Stimulated activated CD8-positive, alpha-beta memory T cell treated with anti-CD3 and anti-CD28 coated beads, Interleukin-2, amount 100 ng/mL, for 48 hours (primary cell): ENCODE data around the gene SBSN.

Experiments used
- DNase-seq, 2 donors: peaks; one replicate each; pipeline ENCODE4 v3.0.0-alpha.2; 2020; ENCODE audit warnings: low read depth in 2 of 2

The SBSN gene

GRCh38 chr19:35533201-35533821, 5.2 kb upstream of the SBSN start, which contains the start of gene GAPDHS:
GAPDHS (plus strand) TSS chr19:35533456; CDS start chr19:35533528, 72 bp downstream.
- no peak for DNase-seq

DNA sequence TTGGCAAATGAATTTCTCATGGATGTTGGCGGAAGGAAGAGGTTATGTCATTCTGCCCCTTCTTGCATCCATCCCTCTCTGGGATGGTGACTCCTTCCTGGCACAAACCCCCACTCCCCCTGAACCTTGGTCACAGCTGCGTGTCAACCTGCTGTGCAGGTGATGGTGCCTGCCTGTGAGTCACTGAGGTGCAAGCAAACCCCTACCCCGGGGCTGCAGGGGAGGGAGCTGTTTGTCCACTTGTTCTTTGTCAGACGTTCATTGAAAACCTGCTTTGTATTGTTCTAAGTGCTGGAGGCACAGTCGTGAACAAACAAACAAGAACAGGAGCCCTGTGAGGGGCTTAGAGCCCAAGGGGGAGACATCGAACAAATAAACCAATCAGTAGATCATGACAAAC, 3.2 kb upstream of the SBSN start:
- no peak for DNase-seq

DNA sequence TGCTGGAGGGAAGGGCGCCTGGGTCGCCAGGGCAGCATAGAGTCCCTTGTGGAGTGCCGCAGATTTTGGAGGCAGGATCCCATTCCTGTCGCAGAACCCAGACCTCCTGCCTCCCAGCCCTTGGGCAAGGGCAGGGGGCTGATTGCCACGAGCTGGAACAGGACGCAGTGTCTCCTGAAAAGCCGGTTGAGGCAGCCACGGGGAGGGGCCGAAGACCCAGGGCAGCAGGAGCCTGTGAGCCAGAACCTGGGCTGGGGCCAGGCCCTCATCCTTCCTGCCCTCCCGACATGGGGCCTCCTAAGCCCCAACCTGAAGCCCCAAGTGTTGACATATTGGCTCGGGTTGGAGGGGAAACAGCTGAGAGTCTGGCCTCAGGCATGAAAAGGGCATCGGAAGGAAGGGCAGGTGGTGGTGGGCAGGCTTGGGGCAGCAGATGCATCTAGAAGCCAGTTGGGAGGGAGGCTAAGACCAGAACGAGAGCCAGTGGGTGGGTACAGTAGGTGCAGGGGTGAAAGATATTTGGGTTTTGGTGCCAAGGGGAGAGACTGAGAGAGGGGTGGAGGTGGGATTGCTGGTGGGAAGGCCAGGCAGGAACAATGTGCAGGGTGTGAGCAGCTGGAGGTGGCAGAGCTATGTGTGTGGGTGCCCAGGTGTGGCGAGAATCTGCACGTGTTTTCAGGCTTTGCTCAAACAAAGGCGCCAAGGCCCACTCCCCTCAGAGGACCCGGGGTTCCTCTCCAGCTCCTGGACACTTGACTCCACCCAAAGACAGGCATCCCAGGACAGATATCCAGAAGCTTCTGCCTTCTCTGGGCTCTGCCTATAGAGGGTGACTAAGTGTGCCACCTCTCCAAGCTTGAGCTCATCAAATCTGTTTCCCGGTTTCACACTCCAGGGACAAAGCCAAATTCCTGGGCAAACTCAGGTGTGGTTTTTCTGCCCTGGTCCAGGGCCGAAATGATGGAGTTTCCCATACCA, 1.4 kb upstream of the SBSN start:
- no peak for DNase-seq

- no peak for DNase-seq
Observed at GRCh38 chr19:35525873-35526272, 2.2 kb downstream of the SBSN start.

DNA sequence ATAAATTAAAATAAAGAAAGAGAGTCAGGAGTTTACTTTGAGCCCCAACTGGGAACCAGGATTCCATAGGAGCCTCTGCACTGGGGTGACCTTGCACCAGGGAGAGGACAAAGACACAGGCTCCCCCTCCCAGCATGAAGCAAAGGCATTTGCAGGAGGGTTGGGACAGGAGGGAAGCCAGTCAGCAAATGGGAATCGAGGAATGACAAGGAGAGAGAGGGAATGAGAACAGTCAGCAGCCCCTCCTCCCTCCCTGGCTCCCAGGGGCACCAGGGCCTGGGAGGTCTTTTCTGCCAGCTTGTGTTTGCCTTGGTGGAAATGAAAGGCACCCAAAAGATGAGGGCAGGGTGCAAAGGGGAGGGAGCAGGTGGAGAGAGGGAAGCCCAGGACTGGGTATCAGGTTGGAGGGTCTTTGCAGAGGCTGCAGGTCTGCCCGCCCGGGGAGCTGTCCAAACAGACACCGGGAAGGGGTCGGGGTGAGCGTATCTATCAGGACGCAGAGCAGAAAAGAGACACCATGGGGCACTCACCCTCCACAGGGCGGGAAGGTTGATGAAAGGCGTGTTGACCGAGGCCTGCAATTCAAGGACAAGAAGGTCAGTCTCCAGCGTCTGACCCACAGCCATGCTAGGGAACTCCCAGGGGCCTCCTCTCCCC, 3.8 kb downstream of the SBSN start:
- no peak for DNase-seq

DNA sequence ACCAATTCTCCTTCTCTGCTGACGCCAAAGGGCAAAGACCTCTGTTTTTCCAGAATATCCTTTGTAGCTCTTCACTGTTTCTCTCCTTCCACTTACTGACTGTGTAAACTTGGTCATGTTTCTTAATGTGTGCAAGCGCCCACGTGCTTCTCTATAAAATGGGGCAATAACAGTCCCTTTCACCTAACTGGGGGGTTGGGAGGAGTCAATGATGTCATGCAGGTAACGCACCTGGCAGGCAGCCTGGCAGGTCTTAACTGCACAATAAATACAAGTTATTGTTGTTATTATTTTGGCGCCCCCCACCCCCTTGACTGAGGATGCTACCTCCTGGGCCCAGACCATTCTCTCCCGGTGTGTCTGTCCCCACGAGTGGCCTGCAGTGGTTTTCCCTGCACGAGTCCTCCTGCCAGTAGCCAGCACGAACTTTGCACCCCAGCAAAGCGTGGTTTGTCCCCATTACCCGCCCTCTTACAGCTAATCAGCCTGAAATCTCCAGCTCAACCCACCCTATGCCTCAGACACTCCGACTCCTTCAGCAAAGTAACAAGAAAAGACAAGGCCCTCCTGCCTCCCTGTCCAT, 5.3 kb downstream of the SBSN start:
- DNase-seq = no peak

GRCh38 chr19:35521124-35521743, 6.9 kb downstream of the SBSN start:
- no peak for DNase-seq

- DNase-seq = no peak
Observed at GRCh38 chr19:35519291-35519690, 8.8 kb downstream of the SBSN start.

DNA sequence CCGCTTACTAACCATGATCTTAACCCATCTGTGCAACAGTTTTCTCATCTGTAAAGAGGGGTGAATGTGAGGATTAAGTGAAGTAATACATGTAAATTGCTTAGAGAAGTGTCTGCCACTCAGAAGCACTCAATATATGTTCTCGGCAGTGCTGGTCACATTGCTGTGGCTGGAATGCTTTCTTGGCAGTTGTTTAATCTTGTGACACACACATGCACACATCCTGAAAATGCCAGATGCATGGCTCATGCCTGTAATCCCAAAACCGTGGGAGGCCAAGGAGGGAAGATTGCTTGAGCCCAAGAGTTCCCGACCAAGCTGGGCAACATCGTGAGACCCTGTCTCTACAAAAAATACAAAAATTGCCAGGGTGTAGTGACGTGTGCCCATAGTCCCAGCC, 9.8 kb downstream of the SBSN start:
- DNase-seq = no peak

GRCh38 chr19:35517342-35517741, 10.8 kb downstream of the SBSN start:
- DNase-seq = no peak

GRCh38 chr19:35516310-35516709, 11.8 kb downstream of the SBSN start:
- DNase-seq = no peak

DNA sequence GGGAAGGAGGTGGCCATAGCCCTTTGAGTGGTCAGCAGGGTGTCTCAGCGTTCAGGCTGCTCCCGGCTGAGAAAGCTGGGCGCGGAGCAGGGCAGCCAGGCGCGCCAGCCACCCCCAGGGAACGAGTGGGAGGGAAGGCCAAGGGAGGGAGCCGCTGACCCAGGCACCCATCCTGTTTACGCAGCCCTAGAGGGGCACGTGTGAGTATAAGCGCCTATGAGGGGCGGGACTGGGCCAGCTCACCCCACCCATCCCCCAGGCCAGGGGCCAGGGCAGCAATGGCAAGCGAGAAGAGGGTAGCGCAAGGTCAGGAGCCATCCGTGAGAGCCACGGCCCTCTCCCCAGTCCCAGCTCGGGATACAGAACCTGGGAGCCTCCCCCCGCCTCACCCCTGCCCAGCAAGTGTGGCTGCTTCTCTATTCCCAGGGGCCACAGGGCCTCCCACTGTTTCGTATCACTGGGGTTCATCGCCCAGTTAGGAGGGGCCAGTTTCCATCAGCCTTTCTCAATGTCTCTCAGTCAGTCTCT, 13.8 kb downstream of the SBSN start:
- no peak for DNase-seq

GRCh38 chr19:35513628-35514281, 14.4 kb downstream of the SBSN start, which contains the start of gene DMKN:
DMKN (minus strand) TSS chr19:35513649; CDS start chr19:35513475, 174 bp downstream.
- DNase-seq = no peak

DNA sequence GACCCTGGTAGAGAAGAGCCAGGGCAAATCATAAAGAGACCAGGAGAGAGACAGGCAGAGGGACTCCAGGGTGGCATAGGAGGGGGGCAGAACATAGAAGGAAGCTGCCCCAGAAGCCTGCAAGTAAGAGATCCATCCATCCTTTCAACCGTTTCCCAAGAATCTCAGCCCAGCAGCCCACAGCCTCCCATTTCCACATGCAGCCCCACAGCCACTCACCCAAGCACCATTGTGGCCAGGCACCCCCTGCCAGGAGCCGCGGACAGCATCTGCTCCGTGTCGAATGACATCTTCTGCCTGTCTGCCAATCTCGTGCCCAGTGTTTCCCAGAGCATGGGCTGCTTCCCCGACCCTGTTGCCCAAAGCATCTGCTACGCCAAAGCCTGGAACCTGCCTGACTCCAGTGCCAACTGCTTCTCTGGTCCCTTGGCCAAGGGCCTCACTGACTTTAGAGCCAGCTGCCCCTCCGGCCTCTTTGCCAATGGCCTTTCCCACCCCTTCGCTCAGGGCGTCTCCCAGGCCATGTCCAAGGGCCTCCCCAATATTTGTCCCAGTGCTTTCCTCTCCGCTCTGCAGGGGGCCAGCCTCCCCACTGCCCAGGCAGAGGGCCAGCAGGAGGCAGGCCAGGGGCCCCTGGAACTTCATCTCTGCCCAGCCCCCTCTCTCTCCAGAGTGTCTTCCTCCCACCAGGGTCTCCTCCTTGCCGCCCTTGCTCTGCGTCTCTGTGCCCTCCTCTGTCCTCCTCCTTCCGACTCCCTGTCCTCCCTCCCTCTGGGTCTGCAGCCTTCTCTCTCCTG, 15.1 kb downstream of the SBSN start:
- DNase-seq = no peak

DNA sequence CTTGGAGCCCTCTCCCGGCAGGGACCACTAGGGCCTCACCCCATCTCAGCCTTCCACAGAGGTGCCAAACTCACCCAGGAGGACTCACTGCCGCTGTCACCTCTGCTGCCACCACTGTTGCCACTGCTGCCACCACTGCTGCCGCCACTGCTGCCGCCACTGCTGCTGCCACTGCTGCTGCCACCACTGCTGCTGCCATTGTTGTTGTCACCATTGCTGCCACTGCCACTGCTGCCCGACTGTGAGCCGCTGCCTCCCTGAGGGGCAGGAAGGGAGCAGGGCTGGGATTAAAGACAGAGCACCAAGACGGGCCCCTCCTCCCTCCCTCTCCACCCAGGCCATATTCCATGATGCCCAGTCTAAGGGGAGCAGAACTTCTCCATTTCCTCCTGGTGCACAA, 16.8 kb downstream of the SBSN start:
- no peak for DNase-seq

GRCh38 chr19:35510626-35510964, 17.5 kb downstream of the SBSN start:
- DNase-seq = no peak

DNA sequence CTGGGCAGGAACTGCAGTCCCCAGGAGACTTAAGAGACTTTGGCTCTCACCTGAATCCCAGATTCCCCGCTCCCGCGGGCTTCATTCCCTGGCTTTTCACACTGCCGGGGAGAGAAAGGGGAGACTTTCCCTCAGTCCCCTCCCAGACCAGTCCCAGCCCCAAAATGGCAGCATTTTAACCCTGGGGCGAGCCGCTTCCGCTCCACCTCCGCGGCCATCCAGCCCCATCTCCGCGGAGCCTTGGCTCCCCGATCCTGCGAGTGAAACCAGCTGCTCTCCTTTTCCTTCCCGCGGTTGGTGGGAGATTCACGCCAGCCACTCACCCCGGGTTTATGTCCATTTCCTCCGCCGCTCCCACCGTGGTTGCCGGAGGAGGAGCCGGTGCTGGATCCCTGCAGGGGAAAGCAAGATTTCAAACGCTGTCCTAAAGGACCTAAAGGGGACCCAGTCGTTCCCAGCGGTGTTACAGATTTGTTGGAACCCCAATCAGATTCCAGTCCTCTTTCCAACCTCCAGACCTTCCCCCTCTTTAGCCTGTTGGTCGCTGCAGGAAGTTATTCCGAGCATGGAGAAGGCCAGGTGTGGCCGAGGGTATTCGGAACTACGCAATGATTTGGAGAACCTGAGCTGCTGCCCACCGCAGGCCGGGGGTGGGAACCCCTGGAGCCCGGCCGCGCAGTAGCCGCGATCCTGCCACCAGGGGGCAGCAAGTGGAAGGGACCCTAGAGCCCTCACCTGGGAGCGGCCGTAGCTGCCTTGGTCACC, 18.1 kb downstream of the SBSN start:
- peak; percentile 69 to 73 for DNase-seq

DNA sequence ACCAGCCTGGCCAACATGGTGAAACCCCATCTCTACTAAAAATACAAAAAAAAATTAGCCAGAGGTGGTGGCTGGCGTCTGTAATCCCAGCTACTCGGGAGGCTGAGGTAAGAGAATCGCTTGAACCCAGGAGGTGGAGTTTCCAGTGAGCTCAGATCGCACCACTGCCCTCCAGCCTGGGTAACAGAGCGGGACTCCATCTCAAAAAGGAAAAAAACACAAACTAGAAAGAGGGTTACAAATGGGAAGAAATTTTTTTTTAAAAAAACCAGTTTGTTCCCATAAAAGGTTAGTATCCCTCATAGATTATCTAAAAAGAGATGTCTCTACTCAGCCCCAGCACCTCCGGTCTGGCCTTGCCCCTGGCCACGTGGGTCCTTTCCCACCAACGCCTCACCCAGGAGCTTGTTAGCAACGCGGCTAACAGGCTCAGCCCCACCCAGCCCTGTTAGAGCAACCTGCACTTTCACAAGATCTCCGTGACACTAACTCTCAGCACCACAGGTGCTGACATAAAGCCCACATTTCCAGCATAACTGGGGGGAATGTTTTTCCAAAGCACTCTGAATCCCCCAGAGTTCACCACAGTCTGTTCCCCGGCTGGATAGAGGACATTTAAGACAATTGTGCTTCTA, 19.0 kb downstream of the SBSN start:
- DNase-seq = no peak

GRCh38 chr19:35508129-35508528, 20.0 kb downstream of the SBSN start:
- no peak for DNase-seq
